Dedifferentiated amniotic fluid mesenchymal stem cell (primary cell): ENCODE data around the gene FBXW10B.
A peak's percentile ranks its signal among the peaks of the same experiment; 100 is the strongest.
"Not testable (repeated sequence)": the region's sequence is repeated elsewhere in the genome, so short reads cannot be mapped to it uniquely, and the experiment has no call there.

Experiments
- DNase-seq: peaks from one replicate; pipeline ENCODE4 v3.0.0-alpha.2; 2016; ENCODE audit errors: extremely low spot score

FBXW10B gene, protein sequence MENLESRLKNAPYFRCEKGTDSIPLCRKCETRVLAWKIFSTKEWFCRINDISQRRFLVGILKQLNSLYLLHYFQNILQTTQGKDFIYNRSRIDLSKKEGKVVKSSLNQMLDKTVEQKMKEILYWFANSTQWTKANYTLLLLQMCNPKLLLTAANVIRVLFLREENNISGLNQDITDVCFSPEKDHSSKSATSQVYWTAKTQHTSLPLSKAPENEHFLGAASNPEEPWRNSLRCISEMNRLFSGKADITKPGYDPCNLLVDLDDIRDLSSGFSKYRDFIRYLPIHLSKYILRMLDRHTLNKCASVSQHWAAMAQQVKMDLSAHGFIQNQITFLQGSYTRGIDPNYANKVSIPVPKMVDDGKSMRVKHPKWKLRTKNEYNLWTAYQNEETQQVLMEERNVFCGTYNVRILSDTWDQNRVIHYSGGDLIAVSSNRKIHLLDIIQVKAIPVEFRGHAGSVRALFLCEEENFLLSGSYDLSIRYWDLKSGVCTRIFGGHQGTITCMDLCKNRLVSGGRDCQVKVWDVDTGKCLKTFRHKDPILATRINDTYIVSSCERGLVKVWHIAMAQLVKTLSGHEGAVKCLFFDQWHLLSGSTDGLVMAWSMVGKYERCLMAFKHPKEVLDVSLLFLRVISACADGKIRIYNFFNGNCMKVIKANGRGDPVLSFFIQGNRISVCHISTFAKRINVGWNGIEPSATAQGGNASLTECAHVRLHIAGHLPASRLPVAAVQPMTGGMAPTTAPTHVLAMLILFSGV

GRCh38 chr17:15619331-15620058, at the start of gene FBXW10B:
FBXW10B (minus strand) TSS chr17:15619704; CDS start chr17:15619512, 192 bp downstream.
- DNase-seq, result not testable (repeated sequence)

GRCh38 chr17:15663691-15664090, 44.2 kb upstream of the FBXW10B start:
- no peak for DNase-seq

GRCh38 chr17:15663176-15663575, 43.7 kb upstream of the FBXW10B start:
- DNase-seq, result no peak

DNA sequence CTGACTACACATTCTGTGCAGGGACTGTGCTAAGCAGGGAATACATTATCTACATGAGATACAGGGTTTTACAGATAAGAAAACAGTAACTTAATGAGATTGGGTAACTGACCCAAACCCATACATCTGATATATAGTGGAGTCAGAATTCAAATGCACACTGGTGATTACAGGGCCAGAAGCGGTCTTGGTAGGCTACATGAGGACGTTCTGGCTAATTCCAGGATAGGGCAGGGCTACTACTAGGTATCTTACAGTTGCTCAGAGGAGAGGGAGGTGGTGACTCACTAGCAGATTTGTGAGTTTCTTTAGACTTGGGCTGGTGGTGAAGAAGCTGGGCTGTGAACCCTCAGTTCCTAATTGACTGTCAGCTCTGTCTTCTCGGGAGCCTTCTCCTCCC, 43.2 kb upstream of the FBXW10B start:
- DNase-seq, result no peak

DNA sequence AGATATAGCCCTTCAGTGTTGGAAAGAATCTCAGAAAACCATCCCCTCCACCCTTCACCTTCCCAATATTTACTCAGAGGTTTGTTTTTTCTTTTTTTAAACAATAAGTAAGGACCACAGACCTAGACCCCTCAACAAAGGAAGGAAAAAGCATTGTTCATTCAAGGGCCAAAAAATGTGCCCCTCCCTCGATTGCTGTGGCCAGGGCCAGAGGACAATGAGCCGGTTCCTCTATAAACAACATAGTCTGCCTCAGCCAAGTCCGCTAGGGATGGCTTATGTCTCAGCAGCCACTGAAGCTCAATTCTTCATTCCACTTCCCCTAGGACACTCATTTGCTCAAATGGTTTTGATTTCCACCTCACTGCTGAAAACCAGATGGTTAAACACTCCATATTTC, 40.6 kb upstream of the FBXW10B start:
- no peak for DNase-seq

- no peak for DNase-seq
These were observed 40.2 kb upstream of the FBXW10B start for GRCh38 chr17:15659663-15660062.

- DNase-seq, result no peak
These were observed 39.7 kb upstream of the FBXW10B start for GRCh38 chr17:15659236-15659635.

GRCh38 chr17:15658296-15658695, 38.8 kb upstream of the FBXW10B start:
- no peak for DNase-seq

- DNase-seq, result no peak
These were observed 38.4 kb upstream of the FBXW10B start for GRCh38 chr17:15657868-15658267.

GRCh38 chr17:15654886-15655561, 35.5 kb upstream of the FBXW10B start:
- no peak for DNase-seq

DNA sequence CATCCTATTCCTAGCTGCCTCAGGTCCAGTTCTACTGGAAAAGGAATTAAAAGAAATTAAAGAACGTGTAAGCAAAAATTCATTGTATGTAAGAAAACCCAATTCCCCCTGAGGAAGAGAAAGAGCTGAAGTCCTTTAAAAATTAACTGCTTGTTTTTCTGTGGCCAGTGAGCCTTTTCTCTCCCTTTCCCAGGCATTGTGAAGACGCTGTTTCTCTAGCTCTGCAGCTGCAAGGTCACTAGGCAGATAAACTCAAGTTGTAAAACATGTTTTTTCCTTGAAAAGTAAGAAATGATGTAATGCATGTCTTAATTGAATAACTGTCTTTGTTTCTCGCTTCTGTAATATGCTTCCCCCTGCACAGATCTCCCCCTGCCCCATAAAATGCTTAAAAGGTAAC, 34.9 kb upstream of the FBXW10B start:
- DNase-seq, result not testable (repeated sequence)

GRCh38 chr17:15652960-15653359, 33.5 kb upstream of the FBXW10B start:
- DNase-seq, result no peak

DNA sequence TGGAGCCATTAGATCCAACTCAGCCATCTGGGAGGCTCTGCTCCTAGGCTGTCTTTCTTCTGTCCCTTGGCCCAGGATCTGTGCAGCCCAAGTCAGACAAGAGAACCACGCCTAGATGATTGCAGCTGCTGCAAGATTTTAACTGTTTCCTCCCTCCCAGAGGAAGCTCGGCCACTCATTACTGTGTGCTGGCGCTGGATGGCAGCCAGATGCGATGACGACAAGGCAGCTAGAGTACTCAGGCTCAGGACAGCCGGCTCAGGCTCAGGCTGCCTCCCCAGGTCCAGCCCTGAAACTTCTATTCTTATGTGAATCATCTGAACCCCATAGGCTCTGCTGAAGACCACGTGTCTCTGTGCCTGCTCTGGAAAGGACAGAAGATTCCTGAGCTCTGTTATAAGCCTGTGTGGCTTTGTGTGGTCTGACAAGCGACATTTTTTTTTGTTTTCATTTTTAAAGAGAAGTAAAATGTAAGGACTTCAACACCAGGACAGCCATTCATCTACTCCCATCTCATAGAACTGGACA, 32.1 kb upstream of the FBXW10B start:
- DNase-seq, result peak; percentile 99

- DNase-seq, result no peak
These were observed 31.5 kb upstream of the FBXW10B start for GRCh38 chr17:15650741-15651582.

GRCh38 chr17:15649861-15650421, 30.4 kb upstream of the FBXW10B start:
- peak; percentile 48 for DNase-seq

- DNase-seq, result no peak
These were observed 28.9 kb upstream of the FBXW10B start for GRCh38 chr17:15648386-15648785.

DNA sequence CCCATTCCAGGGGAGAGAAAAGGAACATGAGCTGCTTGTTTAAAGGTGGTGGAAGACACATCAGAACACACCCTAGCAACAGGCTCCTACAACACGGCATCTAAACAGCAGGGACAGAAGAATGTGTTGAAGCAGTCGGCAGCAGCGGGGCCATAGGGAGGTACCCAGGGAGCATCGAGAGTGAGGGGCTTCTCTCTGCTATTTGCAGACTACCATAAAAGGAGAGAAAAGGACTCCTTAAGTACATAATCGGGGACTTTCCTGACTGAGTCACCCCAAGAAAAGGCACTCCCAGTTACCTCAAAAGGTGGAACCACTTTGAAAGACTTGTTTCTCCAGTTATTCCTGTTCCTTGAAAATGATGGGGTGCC, 26.4 kb upstream of the FBXW10B start:
- not testable (repeated sequence) for DNase-seq

DNA sequence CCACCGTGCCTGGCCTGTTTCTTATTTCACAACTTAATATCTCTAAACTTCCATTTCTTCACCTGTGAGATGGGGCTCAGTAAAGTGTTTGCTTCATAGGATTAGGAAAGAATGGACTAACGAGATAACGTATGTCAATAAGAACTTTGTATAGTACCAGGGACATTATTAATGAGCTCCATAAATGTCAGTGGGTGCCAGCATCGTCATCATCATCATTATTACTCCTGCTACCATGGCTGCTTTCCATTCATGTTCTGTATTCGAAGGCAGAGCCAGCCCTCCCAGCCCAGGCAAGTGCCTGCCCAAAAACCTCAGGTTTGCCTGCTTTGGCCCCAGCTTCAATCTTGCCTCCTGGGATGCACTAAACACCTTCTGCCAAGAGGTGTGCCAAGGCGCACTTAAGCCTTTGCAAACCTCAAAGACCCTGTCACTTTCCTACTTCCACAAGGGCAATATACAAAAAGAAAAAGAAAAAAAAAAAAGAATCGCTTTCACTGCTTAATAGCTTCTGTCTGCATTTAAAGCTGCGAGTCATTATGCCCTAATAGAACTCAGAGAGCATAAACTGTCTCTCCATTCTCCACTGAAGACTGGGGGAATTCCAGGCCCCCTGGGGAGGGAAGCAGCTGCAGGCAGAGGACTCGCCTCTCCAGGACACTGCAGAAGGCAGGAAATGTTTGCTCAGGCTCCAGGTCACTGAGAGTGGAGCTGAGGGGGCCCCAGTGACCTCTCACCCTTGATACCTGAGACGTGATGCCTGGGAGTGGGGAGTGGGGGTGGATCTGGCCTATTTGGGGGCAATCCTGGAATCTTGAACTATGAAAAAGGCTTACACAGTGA, 25.8 kb upstream of the FBXW10B start:
- DNase-seq, result not testable (repeated sequence)

GRCh38 chr17:15642505-15643251, 23.2 kb upstream of the FBXW10B start:
- DNase-seq, result not testable (repeated sequence)
